ENCODE results near the gene RPUSD1. TPM values are rescaled to one million over a fixed set of nuclear protein-coding genes. Genes with fewer than 3 reads are reported as not detected.

Gene RPUSD1
- total RNA-seq, 1 experiment from 2014 or later, result 48.6 TPM

DNA sequence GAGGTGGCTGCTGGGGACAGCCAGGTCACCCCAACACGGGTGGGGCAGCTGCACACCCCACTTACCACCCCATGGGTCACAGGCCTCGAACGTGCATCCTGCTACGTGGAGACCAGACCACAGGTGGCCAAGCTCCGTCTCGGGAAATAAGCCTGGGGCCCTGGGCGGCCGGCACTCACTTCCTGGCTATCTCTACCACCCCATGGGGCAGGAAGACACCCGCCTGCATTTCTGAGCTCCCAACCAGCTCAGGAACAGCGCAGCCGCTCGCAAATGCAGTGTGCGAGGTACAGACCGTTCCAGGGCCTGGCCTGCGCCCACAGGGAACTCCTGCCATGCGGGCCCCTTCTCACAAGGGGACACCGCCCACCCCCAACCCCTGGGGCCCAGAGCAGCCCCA, 17.3 kb upstream of the RPUSD1 start:
- no peak for DNase-seq
- Mint-ChIP-seq H3K4me1 (peaks cover 2 to 7% of the 10 kb centered on the region in 2 experiments; a peak in 1 of 4 replicates), H3K27me3 (ENCODE audit: low read depth) (peaks cover 82% of the 10 kb centered on the region), H3K27ac (no peak overlapping the region), H3K36me3 (ENCODE audit: insufficient read depth in 1 of 3, low read depth in 3 of 3) (no peaks in the 10 kb centered on the region), H3K9me3 (peaks cover 0 to 8% of the 10 kb centered on the region in 2 experiments; a peak in 2 of 5 replicates), H3K4me3 (no peak overlapping the region)
- Histone ChIP-seq H3K9ac (ENCODE audit: extremely low read depth, insufficient read length, low read length) (no peak overlapping the region), H2BK20ac (ENCODE audit: low read depth, low read length, poor library complexity, severe bottlenecking) (no peak overlapping the region), H3K23me2 (ENCODE audit: insufficient read length, low read depth, low read length, poor library complexity, severe bottlenecking) (peaks cover 4% of the 10 kb centered on the region), H2BK15ac (ENCODE audit: low read depth, low read length) (no peak overlapping the region), H3K4ac (ENCODE audit: low read depth, low read length) (no peak overlapping the region), H2AFZ (ENCODE audit: low read length) (no peak overlapping the region), H3K14ac (ENCODE audit: insufficient read depth, low read length) (no peak overlapping the region), H3K9me3 (ENCODE audit: control insufficient read depth, low read depth, low read length) (no peaks in the 10 kb centered on the region), H3K23ac (ENCODE audit: insufficient read length, low read depth, low read length) (no peak overlapping the region), H2BK120ac (ENCODE audit: low read depth, low read length, poor library complexity, severe bottlenecking) (no peak overlapping the region), H3K79me2 (ENCODE audit: insufficient read depth, low read length) (no peaks in the 10 kb centered on the region), H3K18ac (ENCODE audit: insufficient read length, low read depth, low read length) (no peak overlapping the region), H4K8ac (replicated peaks; ENCODE audit: insufficient read length, low read depth, low read length) (no peak overlapping the region), H3K79me1 (ENCODE audit: insufficient read depth, low read depth, low read length, poor library complexity, severe bottlenecking) (no peaks in the 10 kb centered on the region), H3K27ac (ENCODE audit: insufficient read length, low read depth, low read length) (no peak overlapping the region), H3K4me2 (ENCODE audit: insufficient read depth, insufficient read length, low read length) (no peak overlapping the region), H4K20me1 (ENCODE audit: control insufficient read depth, insufficient read depth, insufficient read length) (no peaks in the 10 kb centered on the region), H4K91ac (ENCODE audit: insufficient read length, low read depth, low read length) (no peak overlapping the region), H3K27me3 (ENCODE audit: insufficient read depth, low read length) (peaks cover 5% of the 10 kb centered on the region; the same call in 1 of the 2 replicates), H3K4me1 (ENCODE audit: insufficient read depth, low read length) (no peaks in the 10 kb centered on the region; the same call in 1 of the 2 replicates), H3K56ac (ENCODE audit: insufficient read length, low read depth, low read length) (no peak overlapping the region), H2AK5ac (ENCODE audit: insufficient read length, low read length) (no peak overlapping the region), H2BK5ac (ENCODE audit: insufficient read length, low read length) (no peak overlapping the region), H3T11ph (ENCODE audit: low read length) (no peak overlapping the region), H4K5ac (ENCODE audit: insufficient read length, low read depth, low read length) (no peak overlapping the region), H2BK12ac (ENCODE audit: insufficient read length, low read depth, low read length) (no peak overlapping the region)
- no CpG with 5 or more reads among the region's 17 CpGs for WGBS (ENCODE audit: extremely low coverage, insufficient read length, low lambda C conversion rate)
- TF ChIP-seq, protein P1, sequence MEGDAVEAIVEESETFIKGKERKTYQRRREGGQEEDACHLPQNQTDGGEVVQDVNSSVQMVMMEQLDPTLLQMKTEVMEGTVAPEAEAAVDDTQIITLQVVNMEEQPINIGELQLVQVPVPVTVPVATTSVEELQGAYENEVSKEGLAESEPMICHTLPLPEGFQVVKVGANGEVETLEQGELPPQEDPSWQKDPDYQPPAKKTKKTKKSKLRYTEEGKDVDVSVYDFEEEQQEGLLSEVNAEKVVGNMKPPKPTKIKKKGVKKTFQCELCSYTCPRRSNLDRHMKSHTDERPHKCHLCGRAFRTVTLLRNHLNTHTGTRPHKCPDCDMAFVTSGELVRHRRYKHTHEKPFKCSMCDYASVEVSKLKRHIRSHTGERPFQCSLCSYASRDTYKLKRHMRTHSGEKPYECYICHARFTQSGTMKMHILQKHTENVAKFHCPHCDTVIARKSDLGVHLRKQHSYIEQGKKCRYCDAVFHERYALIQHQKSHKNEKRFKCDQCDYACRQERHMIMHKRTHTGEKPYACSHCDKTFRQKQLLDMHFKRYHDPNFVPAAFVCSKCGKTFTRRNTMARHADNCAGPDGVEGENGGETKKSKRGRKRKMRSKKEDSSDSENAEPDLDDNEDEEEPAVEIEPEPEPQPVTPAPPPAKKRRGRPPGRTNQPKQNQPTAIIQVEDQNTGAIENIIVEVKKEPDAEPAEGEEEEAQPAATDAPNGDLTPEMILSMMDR (conservative IDR thresholded peaks at IDR 0.05), result no peak

Measured in H9 (cell line).